Liver (tissue), 4 donors: Measurements from ENCODE around the gene INIP. TPM values are rescaled to one million over a fixed set of nuclear protein-coding genes. Genes with fewer than 3 reads are reported as not detected.

Source experiments
- polyA plus RNA-seq, 2 donors: library from polyadenylated mRNA; stranded (reverse) in 1 of 2; unstranded in 1 of 2; fragments of 200-250 nt in 1 of 2; fragments of >200 nt in 1 of 2; fragmentation: Nextera tagmentation in 1 of 2; extraction: Ambion mirVana in 1 of 2; gene quantifications; one replicate each; pipeline versions ENCODE4 v1.2.1 to v1.2.3, GENCODE V29; 2013 to 2015
- total RNA-seq, 2 donors: library from RNA; depleted of rRNA; stranded (reverse); fragments of >200 nt; gene quantifications; one replicate each; pipeline ENCODE4 v1.2.3, GENCODE V29; 2014
- donor health status: healthy.
- donor health status: healthy.
- donor health status: healthy.

Gene INIP
- total and polyA plus RNA-seq, 4 donors, result 6.2 to 13.3 (median 10.2) TPM

Other genes with a start within 250 kb of the INIP start
- gene KIAA1958, start 231.3 kb downstream of the INIP start, total RNA-seq, result 1 to 10 TPM; 4.5 to 7.1 TPM
- 1 to 10 TPM in 1 of 2 donors, under 1 TPM in 1; 0.99 to 2.1 TPM for gene KIAA1958, start 231.3 kb downstream of the INIP start, polyA plus RNA-seq
- 10 to 100 TPM; 10.2 to 13.5 TPM for gene SNX30, start 32.6 kb upstream of the INIP start, total RNA-seq
- gene SNX30, start 32.6 kb upstream of the INIP start, polyA plus RNA-seq, result 1 to 10 TPM; 1.8 to 2.8 TPM
- under 1 TPM in 1 of 2 donors, not detected in 1; 0.17 TPM for gene SLC46A2, start 172.8 kb upstream of the INIP start, total RNA-seq
- gene SLC46A2, start 172.8 kb upstream of the INIP start, polyA plus RNA-seq, result under 1 TPM; 0.01 to 0.07 TPM